ENCODE data around the gene GOLGA6L7. TPM values are rescaled to one million over a fixed set of nuclear protein-coding genes. Genes with fewer than 3 reads are reported as not detected.
A peak's percentile ranks its signal among the peaks of the same experiment; 100 is the strongest.
"Not testable (repeated sequence)": the region's sequence is repeated elsewhere in the genome, so short reads cannot be mapped to it uniquely, and the experiment has no call there.

Gene GOLGA6L7
- total RNA-seq, 1 donor = not detected

GRCh38 chr15:28891588-28891987, 43.1 kb upstream of the GOLGA6L7 start:
- H3K4me3 ChIP-seq (ENCODE audit: low read depth, low read length) = no peak overlapping the region
- no peak for TF ChIP-seq CTCF (IDR thresholded peaks at IDR 0.05; ENCODE audit: insufficient read depth, low read depth, low read length)
- no peak for DNase-seq (ENCODE audit: low read depth)

GRCh38 chr15:28890711-28891495, 42.5 kb upstream of the GOLGA6L7 start:
- no peak for TF ChIP-seq CTCF (IDR thresholded peaks at IDR 0.05; ENCODE audit: insufficient read depth, low read depth, low read length)
- no peak overlapping the region for H3K4me3 ChIP-seq (ENCODE audit: low read depth, low read length)
- peak; percentile 22 for DNase-seq (ENCODE audit: low read depth)

GRCh38 chr15:28890291-28890690, 41.8 kb upstream of the GOLGA6L7 start:
- not testable (repeated sequence) for DNase-seq (ENCODE audit: low read depth); H3K4me3 ChIP-seq (ENCODE audit: low read depth, low read length)

GRCh38 chr15:28889871-28890270, 41.4 kb upstream of the GOLGA6L7 start:
- not testable (repeated sequence) for H3K4me3 ChIP-seq (ENCODE audit: low read depth, low read length); DNase-seq (ENCODE audit: low read depth)

GRCh38 chr15:28889346-28889745, 40.9 kb upstream of the GOLGA6L7 start:
- DNase-seq (ENCODE audit: low read depth) = no peak
- TF ChIP-seq CTCF (IDR thresholded peaks at IDR 0.05; ENCODE audit: insufficient read depth, low read depth, low read length) = no peak
- H3K4me3 ChIP-seq (ENCODE audit: low read depth, low read length) = no peak overlapping the region

GRCh38 chr15:28888900-28889299, 40.5 kb upstream of the GOLGA6L7 start:
- no peak for DNase-seq (ENCODE audit: low read depth)
- TF ChIP-seq CTCF (IDR thresholded peaks at IDR 0.05; ENCODE audit: insufficient read depth, low read depth, low read length) = no peak
- no peak overlapping the region for H3K4me3 ChIP-seq (ENCODE audit: low read depth, low read length)

GRCh38 chr15:28888302-28888894, 40.0 kb upstream of the GOLGA6L7 start:
- no peak for DNase-seq (ENCODE audit: low read depth)
- H3K4me3 ChIP-seq (ENCODE audit: low read depth, low read length) = no peak overlapping the region
- no peak for TF ChIP-seq CTCF (IDR thresholded peaks at IDR 0.05; ENCODE audit: insufficient read depth, low read depth, low read length)
